Mucosa of descending colon (tissue), 3 donors: ENCODE measurements around the gene GSE1. TPM values are rescaled to one million over a fixed set of nuclear protein-coding genes. Genes with fewer than 3 reads are reported as not detected.
A peak's percentile ranks its signal among the peaks of the same experiment; 100 is the strongest.

Source experiments
- ATAC-seq: fragments of 200-7000 bp; cut with Tn5 transposase; one replicate; pipeline ENCODE4 v1.9.1; 2020; ENCODE audit warnings: mild to moderate bottlenecking, moderate library complexity
- DNase-seq, 3 donors: peaks; one replicate each; pipeline ENCODE4 v3.0.0-alpha.2; 2020
- H3K36me3 ChIP-seq: fragments of 200-600 bp; one replicate; pipeline ENCODE4 v1.8.0; 2021; ENCODE audit warnings: low read depth, mild to moderate bottlenecking
- H3K4me1 ChIP-seq: fragments of 200-600 bp; one replicate; pipeline ENCODE4 v1.8.0; 2021; ENCODE audit warnings: low read depth, mild to moderate bottlenecking
- H3K4me3 ChIP-seq: fragments of 200-600 bp; one replicate; pipeline ENCODE4 v1.8.0; 2021; ENCODE audit warnings: mild to moderate bottlenecking
- H3K9me3 ChIP-seq: fragments of 200-600 bp; one replicate; pipeline ENCODE4 v1.8.0; 2021; ENCODE audit warnings: mild to moderate bottlenecking
- CTCF ChIP-seq: fragments of 200-600 bp; IDR thresholded peaks from one replicate; pipeline ENCODE4 v1.8.0; 2022; ENCODE audit warnings: antibody characterized with exemption, mild to moderate bottlenecking
- intact Hi-C, 2 donors: fragments of 100-400 bp; cut with DNase I in 1 of 2; cut with micrococcal nuclease in 1 of 2; formaldehyde crosslinking; loops; one replicate each; pipeline versions ENCODE4 v1.11.0 to v1.11.1; 2022; cut with DNase I, micrococcal nuclease
- total RNA-seq, 3 donors: library from RNA; stranded (reverse); fragmentation: NEBNext Ultra II Directional in 2 of 3; extraction: Animal tissue kit (Norgen Biotek cat#: 25700) in 2 of 3; gene quantifications; one replicate each; pipeline versions ENCODE4 v1.2.1 to v1.2.4, GENCODE V29; 2021 to 2023
- donor health status: DM: no; HTN: no; CAD: no; lungs with moderate emphysema.
- donor health status: DM: no; HTN: no; CAD: no.
- donor health status: DM: no; HTN: yes; CAD: no.

GSE1 gene
- total RNA-seq, 3 donors from 2014 or later = 107 to 122 (median 107) TPM

GRCh38 chr16:85611444-85612190 is 1.5 kb upstream of the GSE1 start:
- no peak for TF ChIP-seq CTCF
- H3K4me1 ChIP-seq = peaks cover 58% of the 10 kb centered on the region
- intact Hi-C loops = no loop called here
- DNase-seq (peak; percentile 79 to 88 (median 87)), ATAC-seq (peak; percentile 36)
- H3K36me3 ChIP-seq = no peaks in the 10 kb centered on the region
- peak overlapping the region; percentile 14 for H3K4me3 ChIP-seq
- no peaks in the 10 kb centered on the region for H3K9me3 ChIP-seq

DNA sequence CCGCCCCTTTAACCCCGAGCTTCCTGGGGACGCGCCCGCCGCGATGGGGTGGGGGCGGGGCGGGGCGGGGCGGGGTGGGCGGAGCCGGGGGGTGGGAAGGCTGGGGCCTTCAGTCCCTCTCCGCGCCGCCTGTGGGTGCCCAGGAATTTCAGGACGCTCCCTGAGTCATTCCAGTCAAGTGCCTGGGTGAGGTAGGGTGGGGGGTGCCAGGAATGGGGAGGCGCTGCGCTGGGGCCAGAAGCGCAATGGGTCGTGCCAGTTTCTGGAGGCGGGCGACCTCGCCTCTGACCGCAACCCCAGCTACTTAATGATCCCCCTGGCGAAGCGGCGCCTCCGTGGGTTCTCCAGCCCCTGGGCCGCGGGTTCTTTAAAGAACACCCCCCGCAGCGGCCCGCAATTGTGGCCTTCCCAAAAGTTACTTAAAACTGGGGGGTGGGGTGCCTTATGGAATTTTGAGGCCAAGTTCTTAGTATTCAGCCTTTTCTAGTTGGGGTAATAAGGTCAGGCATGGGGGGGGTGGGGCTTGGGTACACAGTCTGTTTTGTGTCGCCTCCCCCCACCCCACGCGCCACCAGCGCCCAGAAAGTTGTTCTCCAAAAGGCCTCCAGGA is 826 bp upstream of the GSE1 start:
- H3K4me1 ChIP-seq = peaks cover 57% of the 10 kb centered on the region
- ATAC-seq (peak; percentile 34), DNase-seq (peak; percentile 80 to 90 (median 87))
- no peaks in the 10 kb centered on the region for H3K9me3 ChIP-seq
- peak overlapping the region; percentile 44 for H3K4me3 ChIP-seq
- no peaks in the 10 kb centered on the region for H3K36me3 ChIP-seq
- intact Hi-C loops = no loop called here
- TF ChIP-seq CTCF = no peak

DNA sequence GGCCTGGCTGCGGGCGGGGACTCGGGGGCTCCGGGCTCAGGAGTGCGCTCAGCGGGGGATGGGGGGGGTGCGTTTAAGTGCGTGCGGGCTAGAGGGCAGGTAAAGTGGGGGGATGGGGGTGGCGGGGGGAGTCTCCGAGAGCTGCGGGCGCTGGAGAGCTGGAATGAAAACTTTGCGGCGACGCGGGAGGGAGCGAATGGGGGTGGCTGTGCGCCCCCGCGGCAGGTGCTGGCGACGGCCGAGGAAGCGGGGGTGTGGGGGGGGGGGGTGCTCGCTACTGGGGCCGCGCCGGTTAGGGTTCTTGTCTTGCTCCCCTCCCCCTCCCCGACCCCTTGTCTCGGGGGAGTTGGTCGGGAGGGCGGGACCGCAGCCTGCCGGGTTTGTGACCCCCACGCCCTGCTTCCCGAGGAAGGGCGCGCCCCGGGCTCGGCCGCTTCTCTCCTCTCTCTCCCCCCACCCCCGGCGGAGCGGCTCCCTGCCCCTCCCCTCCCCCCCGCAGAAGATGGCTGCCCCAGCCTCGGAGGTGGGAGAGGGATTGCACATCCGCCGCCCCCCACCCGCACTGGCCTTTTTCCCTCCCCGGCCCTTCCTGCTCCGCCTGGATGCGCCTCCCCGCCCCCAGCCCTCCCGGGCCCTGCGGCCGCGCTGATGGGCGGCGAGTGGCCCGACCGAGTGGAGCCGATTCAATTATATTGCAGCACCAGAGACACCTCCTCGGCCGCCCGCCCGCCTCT is 649 bp downstream of the GSE1 start:
- peaks cover 47% of the 10 kb centered on the region for H3K4me1 ChIP-seq
- H3K36me3 ChIP-seq = no peaks in the 10 kb centered on the region
- no peaks in the 10 kb centered on the region for H3K9me3 ChIP-seq
- peak overlapping the region; percentile 44 for H3K4me3 ChIP-seq
- TF ChIP-seq CTCF = no peak
- intact Hi-C loops = no loop called here
- peak; percentile 71 to 83 (median 80) for DNase-seq
- ATAC-seq = no peak

- Histone ChIP-seq H3K36me3 (no peaks in the 10 kb centered on the region), H3K4me3 (peak overlapping the region; percentile 44), H3K9me3 (no peaks in the 10 kb centered on the region), H3K4me1 (peaks cover 47% of the 10 kb centered on the region)
- intact Hi-C loops = no loop called here
- DNase-seq (peak in 1 of 3 donors; percentile 75), ATAC-seq (no peak)
- TF ChIP-seq CTCF = no peak
Observed at GRCh38 chr16:85614338-85615013, 1.4 kb downstream of the GSE1 start.

DNA sequence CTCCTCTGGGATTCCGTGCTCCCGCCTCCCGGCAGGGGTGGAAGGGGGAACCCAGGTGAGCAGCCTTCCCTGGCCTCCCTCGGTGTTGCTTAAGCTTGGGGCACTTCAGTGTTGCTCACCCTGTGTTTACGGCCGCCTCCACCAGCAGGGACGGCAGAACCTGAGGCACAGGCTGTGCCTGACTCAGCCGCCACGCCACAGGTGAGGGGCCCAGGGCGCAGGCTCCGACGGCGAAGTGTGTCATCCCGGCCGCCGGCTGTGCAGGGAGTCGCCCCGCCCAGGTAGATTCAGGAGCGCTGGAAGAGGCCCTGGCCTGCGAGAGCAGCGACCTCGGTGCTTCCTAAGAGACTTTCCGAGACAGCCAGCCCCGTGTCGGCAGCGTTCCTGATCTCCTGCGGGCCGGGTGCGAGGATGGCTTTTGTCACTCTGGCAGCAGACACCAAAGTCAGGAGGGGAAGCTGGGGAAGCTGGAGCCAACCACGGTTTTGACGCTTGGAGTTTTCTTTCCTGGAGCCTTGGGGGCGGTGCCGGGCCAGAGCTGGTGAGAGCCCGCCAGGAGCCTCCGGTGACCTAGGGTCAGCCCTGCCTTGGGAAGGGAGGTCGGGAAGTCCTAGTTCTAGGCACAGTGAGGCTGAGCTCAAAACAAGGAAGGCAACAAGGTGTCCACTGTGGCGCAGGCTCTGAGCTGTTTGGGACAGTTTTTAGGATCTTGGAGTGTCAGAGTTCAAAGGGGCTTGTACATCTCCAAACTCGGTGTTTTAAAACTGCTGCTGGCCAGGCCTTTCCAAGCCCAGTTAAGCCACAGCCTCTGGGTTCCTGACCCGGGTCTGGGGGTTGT is 2.1 kb downstream of the GSE1 start:
- Histone ChIP-seq H3K9me3 (no peaks in the 10 kb centered on the region), H3K4me1 (peaks cover 46% of the 10 kb centered on the region), H3K36me3 (no peaks in the 10 kb centered on the region), H3K4me3 (no peak overlapping the region)
- intact Hi-C loops = no loop called here
- ATAC-seq = peak; percentile 54
- peak; percentile 84 to 92 (median 92) for DNase-seq
- TF ChIP-seq CTCF = no peak
